Astrocyte (in vitro differentiated cells and primary cell): ENCODE measurements around the gene ZNF683. TPM values are rescaled to one million over a fixed set of nuclear protein-coding genes. Genes with fewer than 3 reads are reported as not detected.

Experiments used
- DNase-seq: peaks from one replicate; pipeline ENCODE4 v3.0.0-alpha.2; 2010; ENCODE audit warnings: low read depth
- FAIRE-seq: peaks from 2 replicates; lab custom pipeline; 2011; peaks lifted over from hg19 to GRCh38; lab: Jason Lieb, UNC
- H2AFZ ChIP-seq: 2 replicates; pipeline ENCODE4 v1.6.0; 2012; ENCODE audit warnings: low read depth, low read length, inconsistent platforms
- H3K27ac ChIP-seq: 2 replicates; pipeline ENCODE4 v1.5.1; 2011; ENCODE audit warnings: low read depth, low read length, inconsistent platforms
- H3K27me3 ChIP-seq: 2 replicates; pipeline ENCODE4 v1.6.0; 2011; ENCODE audit warnings: low read length, inconsistent platforms; ENCODE audit not compliant: insufficient read depth
- H3K36me3 ChIP-seq: 2 replicates; pipeline ENCODE4 v1.5.1; 2011; ENCODE audit warnings: low read length, inconsistent platforms; ENCODE audit not compliant: insufficient read depth
- H3K4me1 ChIP-seq: 2 replicates; pipeline ENCODE4 v1.5.1; 2011; ENCODE audit warnings: low read length, inconsistent platforms; ENCODE audit not compliant: insufficient read depth
- H3K4me2 ChIP-seq: 2 replicates; pipeline ENCODE4 v1.6.0; 2012; ENCODE audit warnings: low read length, inconsistent platforms
- H3K4me3 ChIP-seq: 2 replicates; pipeline ENCODE4 v1.5.1; 2011; ENCODE audit warnings: low read depth, mild to moderate bottlenecking, low read length, inconsistent platforms; ENCODE audit not compliant: insufficient read depth
- H3K79me2 ChIP-seq: 2 replicates; pipeline ENCODE4 v1.6.0; 2012; ENCODE audit warnings: mild to moderate bottlenecking, low read length, inconsistent platforms; ENCODE audit not compliant: insufficient read depth
- H3K9ac ChIP-seq: 2 replicates; pipeline ENCODE4 v1.6.0; 2012; ENCODE audit warnings: mild to moderate bottlenecking, low read length, inconsistent platforms
- H3K9me3 ChIP-seq: 2 replicates; pipeline ENCODE4 v1.5.1; 2012; ENCODE audit warnings: low read depth, mild to moderate bottlenecking, low read length, inconsistent platforms; ENCODE audit not compliant: insufficient read depth
- H4K20me1 ChIP-seq: 2 replicates; pipeline ENCODE4 v1.6.0; 2012; ENCODE audit warnings: low read length, inconsistent platforms; ENCODE audit not compliant: insufficient read depth
- H3K27ac Mint-ChIP-seq: one replicate; pipeline ENCODE4 v1.8.0; 2021; ENCODE audit warnings: mild to moderate bottlenecking, mixed read lengths; ENCODE audit not compliant: unreplicated experiment
- H3K27me3 Mint-ChIP-seq: one replicate; pipeline ENCODE4 v1.8.0; 2021; ENCODE audit warnings: low read depth, mixed read lengths; ENCODE audit not compliant: unreplicated experiment
- H3K36me3 Mint-ChIP-seq: one replicate; pipeline ENCODE4 v1.8.0; 2021; ENCODE audit warnings: low read depth, mixed read lengths; ENCODE audit not compliant: unreplicated experiment
- H3K4me1 Mint-ChIP-seq: one replicate; pipeline ENCODE4 v1.8.0; 2021; ENCODE audit warnings: low read depth, mixed read lengths; ENCODE audit not compliant: unreplicated experiment
- H3K4me3 Mint-ChIP-seq: one replicate; pipeline ENCODE4 v1.8.0; 2021; ENCODE audit warnings: mild to moderate bottlenecking, moderate library complexity, mixed read lengths; ENCODE audit not compliant: unreplicated experiment
- H3K9me3 Mint-ChIP-seq: one replicate; pipeline ENCODE4 v1.8.0; 2021; ENCODE audit warnings: mild to moderate bottlenecking, mixed read lengths; ENCODE audit not compliant: unreplicated experiment
- CTCF ChIP-seq: IDR thresholded peaks from 2 replicates; pipeline ENCODE4 v1.5.1; 2011; ENCODE audit warnings: low read depth, mild to moderate bottlenecking, inconsistent platforms, low read length, moderate library complexity; ENCODE audit not compliant: insufficient read depth
- EZH2 ChIP-seq: IDR thresholded peaks from 2 replicates; pipeline ENCODE4 v1.6.1; 2012; ENCODE audit warnings: mild to moderate bottlenecking, low read length, inconsistent platforms; ENCODE audit not compliant: insufficient read depth
- total RNA-seq: library from RNA; stranded (reverse); gene quantifications from 2 replicates; pipeline ENCODE4 v1.2.1, GENCODE V29; 2021

Gene ZNF683
- total RNA-seq, 1 donor from 2014 or later: not detected

DNA sequence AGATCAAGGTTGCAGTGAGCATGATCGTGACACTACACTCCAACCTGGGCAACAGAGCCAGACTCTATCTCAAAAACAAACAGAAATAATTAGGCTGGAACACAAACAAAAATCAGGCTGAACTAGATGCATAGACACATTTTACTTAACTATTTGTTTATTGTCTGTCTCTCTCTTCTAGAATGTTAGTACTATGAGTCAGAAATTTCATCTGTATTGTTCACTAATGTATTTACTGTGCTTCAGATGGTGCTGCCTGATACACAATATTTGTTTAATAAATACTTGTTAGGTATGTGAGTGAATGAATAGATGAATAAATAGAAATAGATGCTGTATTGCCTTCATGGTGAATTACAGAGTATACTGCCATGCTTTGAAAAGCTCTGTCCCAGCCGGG lies 32.1 kb upstream of the ZNF683 start:
- peaks cover 9% of the 10 kb centered on the region for H3K4me1 Mint-ChIP-seq
- Histone ChIP-seq H2AFZ (no peak overlapping the region), H3K27ac (peak overlapping the region; percentile 62), H4K20me1 (no peaks in the 10 kb centered on the region), H3K9ac (no peak overlapping the region), H3K4me1 (peaks cover 12% of the 10 kb centered on the region), H3K36me3 (no peaks in the 10 kb centered on the region), H3K9me3 (no peaks in the 10 kb centered on the region), H3K27me3 (no peaks in the 10 kb centered on the region), H3K4me3 (no peak overlapping the region), H3K79me2 (no peaks in the 10 kb centered on the region), H3K4me2 (peak overlapping the region; percentile 54)
- H3K27ac Mint-ChIP-seq: no peak overlapping the region
- no peaks in the 10 kb centered on the region for H3K36me3 Mint-ChIP-seq
- DNase-seq (no peak), FAIRE-seq (no peak)
- H3K9me3 Mint-ChIP-seq: no peaks in the 10 kb centered on the region
- H3K4me3 Mint-ChIP-seq: no peak overlapping the region
- TF ChIP-seq EZH2 (no peak), CTCF (no peak)
- H3K27me3 Mint-ChIP-seq: no peaks in the 10 kb centered on the region

DNA sequence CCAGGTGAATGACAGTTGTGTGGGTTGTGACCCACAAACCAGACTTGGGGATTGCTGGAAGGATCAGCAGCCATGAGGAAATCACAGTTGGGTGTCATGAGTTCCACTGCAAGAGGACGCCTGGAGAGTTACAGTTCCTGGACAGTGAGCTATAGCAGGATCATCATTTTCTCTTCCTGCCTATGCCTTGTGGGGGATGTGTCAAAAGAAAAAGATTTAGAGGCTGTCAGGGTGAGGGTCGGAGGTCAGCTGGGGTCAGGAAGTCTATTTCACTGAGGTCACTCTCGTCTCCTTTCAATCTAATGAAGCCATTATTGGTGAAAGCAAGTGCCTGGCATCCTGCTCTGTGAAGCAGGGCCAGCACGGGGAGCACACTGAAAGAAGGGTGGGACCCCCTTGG lies 31.1 kb upstream of the ZNF683 start:
- Mint-ChIP-seq H3K9me3 (no peaks in the 10 kb centered on the region), H3K27ac (no peak overlapping the region)
- H3K79me2 ChIP-seq: no peaks in the 10 kb centered on the region

More for the DNA sequence above, 31.1 kb upstream of the ZNF683 start:
- Histone ChIP-seq H3K9ac (no peak overlapping the region), H3K4me1 (peaks cover 12% of the 10 kb centered on the region), H4K20me1 (no peaks in the 10 kb centered on the region), H3K9me3 (no peaks in the 10 kb centered on the region), H2AFZ (no peak overlapping the region), H3K36me3 (no peaks in the 10 kb centered on the region), H3K27ac (peak overlapping the region; percentile 62), H3K4me2 (no peak overlapping the region), H3K4me3 (no peak overlapping the region), H3K27me3 (no peaks in the 10 kb centered on the region)
- DNase-seq (no peak), FAIRE-seq (no peak)
- H3K27me3 Mint-ChIP-seq: no peaks in the 10 kb centered on the region
- TF ChIP-seq CTCF (no peak), EZH2 (no peak)
- no peak overlapping the region for H3K4me3 Mint-ChIP-seq
- H3K36me3 Mint-ChIP-seq: no peaks in the 10 kb centered on the region
- peaks cover 4% of the 10 kb centered on the region for H3K4me1 Mint-ChIP-seq
